Measurements from ENCODE around the gene VMAC.

DNA sequence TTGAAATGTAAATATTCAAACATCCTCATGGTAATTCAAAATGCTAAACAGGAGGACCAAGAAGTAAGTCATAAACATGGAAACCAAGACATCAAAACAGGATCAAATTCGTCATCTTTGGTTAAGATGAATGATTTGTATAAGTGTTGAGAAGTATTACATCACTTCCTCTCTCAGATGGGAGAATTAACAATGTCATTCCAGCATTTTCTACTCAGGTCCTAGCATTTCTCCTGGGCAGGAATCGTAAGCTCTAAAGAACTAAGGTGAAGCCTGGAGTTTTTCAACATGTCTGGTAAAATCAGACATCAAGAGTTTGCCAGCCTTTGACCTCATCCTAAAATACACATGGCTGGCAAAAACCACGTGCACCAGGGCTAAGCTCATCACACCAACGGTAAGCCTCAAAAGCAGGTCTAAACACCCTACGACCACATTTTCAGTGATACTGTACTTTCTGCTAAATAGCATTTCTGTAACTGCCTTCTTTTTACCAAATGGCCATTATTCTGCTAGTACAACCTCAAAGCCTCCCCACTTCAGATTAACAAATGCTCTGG, 48.4 kb downstream of the VMAC start:
- TF ChIP-seq EP300 (IDR thresholded peaks at IDR 0.05) (no peak), POLR2A (IDR thresholded peaks at IDR 0.05) (no peak), POLR2AphosphoS5 (IDR thresholded peaks at IDR 0.05) (peak in 1 of 3 donors; percentile 21)
- TF ChIP-seq, protein P1, sequence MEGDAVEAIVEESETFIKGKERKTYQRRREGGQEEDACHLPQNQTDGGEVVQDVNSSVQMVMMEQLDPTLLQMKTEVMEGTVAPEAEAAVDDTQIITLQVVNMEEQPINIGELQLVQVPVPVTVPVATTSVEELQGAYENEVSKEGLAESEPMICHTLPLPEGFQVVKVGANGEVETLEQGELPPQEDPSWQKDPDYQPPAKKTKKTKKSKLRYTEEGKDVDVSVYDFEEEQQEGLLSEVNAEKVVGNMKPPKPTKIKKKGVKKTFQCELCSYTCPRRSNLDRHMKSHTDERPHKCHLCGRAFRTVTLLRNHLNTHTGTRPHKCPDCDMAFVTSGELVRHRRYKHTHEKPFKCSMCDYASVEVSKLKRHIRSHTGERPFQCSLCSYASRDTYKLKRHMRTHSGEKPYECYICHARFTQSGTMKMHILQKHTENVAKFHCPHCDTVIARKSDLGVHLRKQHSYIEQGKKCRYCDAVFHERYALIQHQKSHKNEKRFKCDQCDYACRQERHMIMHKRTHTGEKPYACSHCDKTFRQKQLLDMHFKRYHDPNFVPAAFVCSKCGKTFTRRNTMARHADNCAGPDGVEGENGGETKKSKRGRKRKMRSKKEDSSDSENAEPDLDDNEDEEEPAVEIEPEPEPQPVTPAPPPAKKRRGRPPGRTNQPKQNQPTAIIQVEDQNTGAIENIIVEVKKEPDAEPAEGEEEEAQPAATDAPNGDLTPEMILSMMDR (IDR thresholded peaks at IDR 0.05) = no peak

Data from stomach (tissue), 4 donors.